Calu3 (cell line): ENCODE results near the gene GCNA. TPM values are rescaled to one million over a fixed set of nuclear protein-coding genes. Genes with fewer than 3 reads are reported as not detected.

ENCODE experiments used
- BruUV-seq: library from RNA; stranded (reverse); fragments of 400-500 nt; replicated peaks from 2 replicates; lab custom pipeline; 2021; lab: Mats Ljungman, UMichigan
- CTCF ChIA-PET: fragments of 300-600 bp; sonication (Branson Sonifier 250); formaldehyde crosslinking; loops from one replicate; lab custom pipeline; 2022; ENCODE audit warnings: antibody characterized with exemption; lab: Charles Lee
- DNase-seq: peaks from one replicate; pipeline ENCODE4 v3.0.0; 2022
- H3K27ac Mint-ChIP-seq: one replicate; pipeline ENCODE4 v1.8.0; 2022; ENCODE audit warnings: mixed read lengths; ENCODE audit not compliant: unreplicated experiment
- H3K27me3 Mint-ChIP-seq: one replicate; pipeline ENCODE4 v1.8.0; 2022; ENCODE audit warnings: mixed read lengths; ENCODE audit not compliant: unreplicated experiment
- H3K36me3 Mint-ChIP-seq: one replicate; pipeline ENCODE4 v1.8.0; 2022; ENCODE audit warnings: mild to moderate bottlenecking, moderate library complexity, mixed read lengths; ENCODE audit not compliant: insufficient read depth, unreplicated experiment
- H3K4me1 Mint-ChIP-seq: one replicate; pipeline ENCODE4 v1.8.0; 2022; ENCODE audit warnings: mild to moderate bottlenecking, low read depth, mixed read lengths; ENCODE audit not compliant: unreplicated experiment
- H3K4me3 Mint-ChIP-seq: one replicate; pipeline ENCODE4 v1.8.0; 2022; ENCODE audit warnings: mild to moderate bottlenecking, low read depth, moderate library complexity, mixed read lengths; ENCODE audit not compliant: unreplicated experiment
- H3K9me3 Mint-ChIP-seq: one replicate; pipeline ENCODE4 v1.8.0; 2022; ENCODE audit warnings: low read depth, mixed read lengths; ENCODE audit not compliant: unreplicated experiment
- intact Hi-C: fragments of 100-400 bp; cut with micrococcal nuclease; formaldehyde crosslinking; loops from one replicate; pipeline ENCODE4 v1.10.0; 2022; ENCODE audit not compliant: unreplicated experiment
- total RNA-seq: library from RNA; stranded (reverse); gene quantifications from 2 replicates; pipeline ENCODE4 v1.2.3, GENCODE V29; 2022
- TF ChIP-seq, protein P1 (sequence below): fragments of 200-600 bp; IDR thresholded peaks from one replicate; pipeline ENCODE4 v1.8.0; 2022; ENCODE audit warnings: antibody characterized with exemption; ENCODE audit not compliant: unreplicated experiment

The GCNA gene
- total RNA-seq, 1 experiment from 2014 or later = 8.1 TPM

DNA sequence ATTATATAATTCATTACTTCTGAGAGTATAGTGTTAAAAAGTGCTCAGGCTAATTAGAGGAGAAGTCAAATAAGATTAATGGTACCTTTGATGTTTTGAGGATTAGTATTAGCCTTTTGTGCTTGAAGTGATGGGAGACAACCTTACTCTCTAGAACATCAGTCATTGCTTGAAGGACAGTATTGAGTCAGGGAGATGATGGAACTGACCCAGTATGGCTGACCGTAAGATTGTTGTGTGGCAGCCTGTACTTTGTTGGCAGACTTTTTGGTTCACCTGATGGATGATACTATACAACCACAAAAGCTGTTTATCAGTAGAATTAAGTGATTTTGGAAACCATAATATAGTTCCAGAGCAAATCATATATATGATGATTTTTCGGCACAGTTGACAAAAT lies 35.4 kb upstream of the GCNA start:
- intact Hi-C loops = no loop called here
- TF ChIP-seq, protein P1, sequence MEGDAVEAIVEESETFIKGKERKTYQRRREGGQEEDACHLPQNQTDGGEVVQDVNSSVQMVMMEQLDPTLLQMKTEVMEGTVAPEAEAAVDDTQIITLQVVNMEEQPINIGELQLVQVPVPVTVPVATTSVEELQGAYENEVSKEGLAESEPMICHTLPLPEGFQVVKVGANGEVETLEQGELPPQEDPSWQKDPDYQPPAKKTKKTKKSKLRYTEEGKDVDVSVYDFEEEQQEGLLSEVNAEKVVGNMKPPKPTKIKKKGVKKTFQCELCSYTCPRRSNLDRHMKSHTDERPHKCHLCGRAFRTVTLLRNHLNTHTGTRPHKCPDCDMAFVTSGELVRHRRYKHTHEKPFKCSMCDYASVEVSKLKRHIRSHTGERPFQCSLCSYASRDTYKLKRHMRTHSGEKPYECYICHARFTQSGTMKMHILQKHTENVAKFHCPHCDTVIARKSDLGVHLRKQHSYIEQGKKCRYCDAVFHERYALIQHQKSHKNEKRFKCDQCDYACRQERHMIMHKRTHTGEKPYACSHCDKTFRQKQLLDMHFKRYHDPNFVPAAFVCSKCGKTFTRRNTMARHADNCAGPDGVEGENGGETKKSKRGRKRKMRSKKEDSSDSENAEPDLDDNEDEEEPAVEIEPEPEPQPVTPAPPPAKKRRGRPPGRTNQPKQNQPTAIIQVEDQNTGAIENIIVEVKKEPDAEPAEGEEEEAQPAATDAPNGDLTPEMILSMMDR = no peak
- peaks cover 54% of the 10 kb centered on the region for H3K36me3 Mint-ChIP-seq
- no TSS peak for BruUV-seq
- DNase-seq = no peak
- peak overlapping the region; percentile 46 for H3K4me3 Mint-ChIP-seq
- H3K9me3 Mint-ChIP-seq = no peaks in the 10 kb centered on the region
- CTCF ChIA-PET = interaction anchor here (1.1 to 3.2 kb wide), 2 partner anchors 9 to 11 kb away, joined by 3 to 13 read pairs; no protein-coding TSS in a partner anchor
- H3K4me1 Mint-ChIP-seq = peaks cover 32% of the 10 kb centered on the region
- no peaks in the 10 kb centered on the region for H3K27me3 Mint-ChIP-seq
- H3K27ac Mint-ChIP-seq = no peak overlapping the region

DNA sequence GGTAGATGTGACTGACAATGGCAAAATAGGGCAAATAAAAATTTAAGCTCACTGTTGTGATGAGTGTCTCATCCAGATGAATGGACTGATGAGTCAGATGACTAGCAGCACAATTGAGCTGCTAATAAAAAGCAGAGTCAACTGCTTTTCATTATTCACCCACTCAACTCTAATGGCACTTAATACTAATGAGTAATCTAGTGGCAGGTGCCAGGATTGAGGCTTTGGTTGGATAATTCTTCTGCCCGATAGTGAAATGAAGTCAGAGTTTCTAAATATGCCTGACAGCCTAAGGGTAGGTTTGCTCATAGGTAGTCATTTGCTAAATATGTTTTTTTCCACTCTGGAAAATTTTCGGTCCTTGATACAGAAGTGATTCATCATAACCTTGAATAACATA lies 34.9 kb upstream of the GCNA start:
- CTCF ChIA-PET = interaction anchor here (1.1 to 3.2 kb wide), 3 partner anchors 9 to 12 kb away, joined by 3 to 13 read pairs (median 5); no protein-coding TSS in a partner anchor
- H3K27ac Mint-ChIP-seq = peak overlapping the region; percentile 65
- no TSS peak for BruUV-seq
- H3K27me3 Mint-ChIP-seq = no peaks in the 10 kb centered on the region
- H3K4me1 Mint-ChIP-seq = peaks cover 32% of the 10 kb centered on the region
- H3K9me3 Mint-ChIP-seq = no peaks in the 10 kb centered on the region
- intact Hi-C loops = no loop called here
- H3K4me3 Mint-ChIP-seq = peak overlapping the region; percentile 4
- DNase-seq = no peak
- TF ChIP-seq, protein P1 = no peak
- peaks cover 58% of the 10 kb centered on the region for H3K36me3 Mint-ChIP-seq

- H3K36me3 Mint-ChIP-seq = peaks cover 50% of the 10 kb centered on the region
- intact Hi-C loops = no loop called here
- H3K27ac Mint-ChIP-seq = no peak overlapping the region
- H3K4me3 Mint-ChIP-seq = no peak overlapping the region
- CTCF ChIA-PET = no interaction called here
- peaks cover 32% of the 10 kb centered on the region for H3K4me1 Mint-ChIP-seq
- no peak for DNase-seq
- no TSS peak for BruUV-seq
- TF ChIP-seq, protein P1 = no peak
- H3K9me3 Mint-ChIP-seq = no peaks in the 10 kb centered on the region
- no peaks in the 10 kb centered on the region for H3K27me3 Mint-ChIP-seq
Observed at GRCh38 chrX:71545364-71545763, 32.9 kb upstream of the GCNA start.

DNA sequence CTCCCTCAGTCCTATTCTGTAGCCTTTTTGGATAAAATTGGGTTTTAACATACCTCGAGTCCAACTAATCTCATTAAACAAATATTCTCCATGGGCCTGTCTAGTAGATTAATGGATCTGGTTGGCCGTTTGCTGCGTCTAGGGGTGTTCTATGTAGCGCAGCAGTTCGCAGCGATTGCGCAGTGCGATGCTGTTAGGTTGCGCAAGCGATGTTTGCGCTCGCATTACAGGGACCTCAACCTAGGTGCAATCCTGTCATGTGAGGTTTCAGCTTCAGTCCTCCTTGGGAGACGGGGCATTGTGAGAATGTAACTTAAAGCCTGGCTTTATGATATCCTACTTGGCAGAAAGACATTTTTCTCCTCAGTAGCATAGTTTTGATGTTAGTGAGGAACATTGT lies 31.4 kb upstream of the GCNA start:
- H3K9me3 Mint-ChIP-seq = no peaks in the 10 kb centered on the region
- TF ChIP-seq, protein P1 = no peak
- peaks cover 46% of the 10 kb centered on the region for H3K36me3 Mint-ChIP-seq
- no TSS peak for BruUV-seq
- peaks cover 19% of the 10 kb centered on the region for H3K4me1 Mint-ChIP-seq
- H3K27me3 Mint-ChIP-seq = no peaks in the 10 kb centered on the region
- CTCF ChIA-PET = interaction anchor here (0.6 kb wide), 1 partner anchor 105 kb away, joined by 3 read pairs; no protein-coding TSS in a partner anchor
- no peak overlapping the region for H3K4me3 Mint-ChIP-seq
- H3K27ac Mint-ChIP-seq = no peak overlapping the region
- DNase-seq = no peak
- intact Hi-C loops = no loop called here
